NCI-H526 (cell line): ENCODE data around the gene MOB1A.
"Not testable (repeated sequence)": the region's sequence is repeated elsewhere in the genome, so short reads cannot be mapped to it uniquely, and the experiment has no call there.

ENCODE experiments used
- DNase-seq, 2 experiments: peaks; one replicate each; lab custom pipeline; 2025; lab: John Stamatoyannopoulos, UW

MOB1A gene

DNA sequence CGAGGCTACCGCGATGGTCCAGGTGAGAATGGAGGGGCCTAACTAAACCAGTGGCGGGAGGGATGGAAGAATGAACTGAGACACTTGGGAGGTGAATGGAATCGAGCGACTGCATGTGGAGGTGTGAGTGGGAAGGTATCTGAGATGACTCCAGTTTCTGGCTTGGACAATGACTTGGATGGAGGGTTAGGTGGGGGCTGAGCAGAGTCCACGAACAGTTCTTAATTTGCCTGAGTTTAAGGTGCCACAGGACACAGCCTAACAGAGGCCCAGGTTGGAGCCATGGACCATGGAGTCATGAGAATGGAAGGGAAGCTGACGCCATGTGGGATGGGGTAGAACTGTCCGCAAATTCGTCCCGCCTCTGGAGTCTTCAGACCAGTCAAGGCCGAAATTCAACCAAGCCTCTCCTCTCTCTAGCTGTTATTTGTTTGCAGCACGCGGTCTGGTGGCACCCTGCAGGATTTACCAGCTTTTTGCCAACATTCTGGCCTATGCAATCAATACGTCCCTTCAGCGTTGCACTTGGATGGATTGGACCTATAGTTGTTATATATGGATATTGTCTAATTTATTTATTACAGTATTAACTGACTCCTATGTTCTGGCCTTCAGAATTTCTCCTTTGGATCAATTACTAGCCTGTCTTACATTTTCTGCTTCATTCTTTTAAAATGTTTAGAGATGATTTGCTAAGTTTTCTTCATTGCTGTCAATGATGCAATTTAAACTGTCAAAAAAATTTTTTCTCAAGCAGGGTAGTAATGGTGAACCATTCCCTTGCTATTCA is 30.0 kb downstream of the MOB1A start:
- peak in 1 of 2 experiments; percentile 60 for DNase-seq

DNA sequence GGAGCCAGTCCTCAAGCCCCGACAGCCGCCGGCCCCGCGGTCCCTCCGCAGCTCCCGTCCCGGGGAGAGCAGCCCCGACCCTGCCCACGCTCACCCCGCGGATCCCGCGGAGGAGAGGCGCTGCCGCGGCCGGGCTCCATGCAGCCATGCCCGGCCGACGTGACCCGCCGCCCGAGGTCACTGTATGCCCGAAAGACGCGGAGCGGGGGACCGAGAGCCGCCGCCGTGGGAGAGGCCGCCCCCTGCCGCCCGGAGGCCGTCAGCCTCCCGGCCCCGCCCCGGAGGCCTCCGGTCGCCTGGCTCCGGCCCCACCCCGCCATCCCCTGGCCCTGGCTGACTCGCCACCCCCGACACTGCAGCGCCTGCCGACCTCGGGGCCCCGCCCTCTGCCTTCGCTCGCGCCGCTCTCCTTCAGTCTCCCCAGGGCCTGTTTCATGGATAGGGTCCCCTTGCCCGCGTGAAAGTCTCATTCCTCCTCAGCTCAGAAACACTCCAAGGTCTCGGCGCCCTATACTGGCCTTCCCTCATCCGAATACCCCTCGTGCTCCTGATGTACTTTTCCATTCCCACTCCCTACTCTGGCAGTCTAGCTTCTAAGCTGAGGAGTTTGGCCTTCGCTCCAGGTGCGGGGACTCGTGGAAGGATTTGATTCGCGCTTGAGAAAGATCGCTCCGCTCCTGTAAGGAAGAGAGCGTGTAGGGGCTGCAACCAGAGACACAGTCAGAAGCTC is 30.8 kb downstream of the MOB1A start, which contains the start of gene BOLA3:
Gene BOLA3 (minus strand): TSS at position 186 of the 730 bp plus-strand sequence. CDS start 38 bp downstream, at position 148.
- DNase-seq, result peak; percentile 85 to 95

DNA sequence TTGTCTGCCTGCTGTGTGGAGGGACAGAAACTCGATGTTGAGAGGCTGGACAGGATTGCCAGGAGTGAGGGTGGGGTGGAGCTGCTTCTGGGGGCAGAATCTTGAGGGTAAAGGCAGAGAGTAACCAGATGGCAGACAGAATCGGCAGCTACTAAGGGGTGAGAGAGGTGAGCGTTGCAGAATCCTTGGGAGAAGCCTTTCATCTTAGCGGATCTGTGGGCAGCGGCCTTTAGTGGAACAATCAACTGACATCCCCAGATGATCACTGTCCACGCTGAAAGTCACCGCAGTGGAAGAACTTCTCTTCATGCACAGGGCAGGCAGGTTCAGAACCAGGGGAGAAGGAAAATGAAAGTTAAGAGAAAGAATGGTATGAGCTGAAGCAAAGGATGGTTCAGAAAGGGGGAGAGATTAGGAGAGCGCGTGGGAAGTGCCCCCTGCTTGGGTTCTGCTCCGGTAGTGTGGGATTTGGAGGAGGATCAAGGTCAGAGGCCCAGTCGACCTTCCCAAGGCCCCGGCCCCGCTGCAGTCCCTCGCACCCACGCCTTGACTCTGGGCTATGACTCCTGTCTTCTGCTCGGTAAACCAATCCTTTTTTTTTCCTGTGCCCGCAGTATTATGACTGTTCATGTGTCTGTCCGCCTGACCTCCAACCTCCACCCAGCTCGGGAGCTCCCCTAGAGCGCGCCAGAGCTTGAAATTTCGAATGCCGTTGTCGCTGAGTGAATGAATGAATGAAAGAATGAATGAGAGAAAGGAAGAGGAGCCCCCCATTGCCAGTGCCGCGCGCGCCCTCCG is 31.6 kb downstream of the MOB1A start:
- peak in 1 of 2 experiments; percentile 63 for DNase-seq

DNA sequence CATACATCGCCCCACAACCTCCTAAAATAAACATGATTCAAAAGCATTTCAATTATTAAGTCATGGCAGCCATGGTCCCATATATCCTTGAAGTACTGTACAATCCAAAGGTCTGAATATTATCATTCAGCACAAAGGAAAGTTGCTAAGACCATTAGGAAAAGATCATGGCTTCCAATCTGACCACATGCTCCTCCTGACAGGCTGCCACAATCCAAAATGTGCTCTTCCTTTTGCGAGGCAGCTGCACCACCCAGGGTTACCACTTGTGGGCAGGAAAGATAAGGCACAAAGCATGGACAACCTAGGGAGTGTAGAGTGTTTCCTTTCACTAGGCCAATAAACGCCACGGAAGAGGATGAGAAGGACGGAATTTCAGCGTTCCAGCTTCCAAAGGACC is 36.3 kb downstream of the MOB1A start:
- peak in 1 of 2 experiments; percentile 37 for DNase-seq

DNA sequence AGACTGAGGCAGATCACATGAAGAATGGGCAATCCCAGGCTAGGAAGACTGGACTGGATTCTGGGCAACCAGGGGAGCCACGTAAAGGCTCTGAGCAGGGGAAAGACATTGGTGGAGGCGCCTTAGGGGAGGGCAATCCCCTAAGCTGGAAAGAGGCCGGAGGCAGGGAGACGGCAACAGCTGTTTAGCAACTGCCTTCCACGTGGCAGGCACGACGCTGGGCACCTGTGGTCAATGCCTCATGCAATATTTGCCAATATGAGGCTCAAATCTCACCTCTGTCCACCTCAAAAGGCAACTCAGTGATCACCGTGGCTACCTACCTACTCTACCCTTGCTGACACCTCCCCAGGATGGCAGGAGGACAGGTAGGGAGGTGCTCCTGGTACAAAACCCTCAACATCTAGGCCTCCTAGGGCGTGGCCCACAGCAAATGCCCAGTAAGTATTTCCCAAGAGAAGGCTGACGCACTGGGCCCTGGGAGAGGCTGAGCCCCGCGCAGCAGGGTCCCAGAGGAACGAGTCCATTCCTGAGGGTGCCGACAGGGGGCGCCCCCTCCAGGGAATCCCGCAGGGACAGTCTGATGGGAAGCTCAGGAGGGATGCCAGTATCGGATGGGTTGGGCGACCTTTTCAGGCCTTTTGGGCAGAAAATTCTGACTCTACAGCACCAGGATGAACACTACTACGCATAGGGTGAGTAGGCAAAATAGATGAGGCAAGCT is 39.9 kb downstream of the MOB1A start:
- DNase-seq, result no peak

DNA sequence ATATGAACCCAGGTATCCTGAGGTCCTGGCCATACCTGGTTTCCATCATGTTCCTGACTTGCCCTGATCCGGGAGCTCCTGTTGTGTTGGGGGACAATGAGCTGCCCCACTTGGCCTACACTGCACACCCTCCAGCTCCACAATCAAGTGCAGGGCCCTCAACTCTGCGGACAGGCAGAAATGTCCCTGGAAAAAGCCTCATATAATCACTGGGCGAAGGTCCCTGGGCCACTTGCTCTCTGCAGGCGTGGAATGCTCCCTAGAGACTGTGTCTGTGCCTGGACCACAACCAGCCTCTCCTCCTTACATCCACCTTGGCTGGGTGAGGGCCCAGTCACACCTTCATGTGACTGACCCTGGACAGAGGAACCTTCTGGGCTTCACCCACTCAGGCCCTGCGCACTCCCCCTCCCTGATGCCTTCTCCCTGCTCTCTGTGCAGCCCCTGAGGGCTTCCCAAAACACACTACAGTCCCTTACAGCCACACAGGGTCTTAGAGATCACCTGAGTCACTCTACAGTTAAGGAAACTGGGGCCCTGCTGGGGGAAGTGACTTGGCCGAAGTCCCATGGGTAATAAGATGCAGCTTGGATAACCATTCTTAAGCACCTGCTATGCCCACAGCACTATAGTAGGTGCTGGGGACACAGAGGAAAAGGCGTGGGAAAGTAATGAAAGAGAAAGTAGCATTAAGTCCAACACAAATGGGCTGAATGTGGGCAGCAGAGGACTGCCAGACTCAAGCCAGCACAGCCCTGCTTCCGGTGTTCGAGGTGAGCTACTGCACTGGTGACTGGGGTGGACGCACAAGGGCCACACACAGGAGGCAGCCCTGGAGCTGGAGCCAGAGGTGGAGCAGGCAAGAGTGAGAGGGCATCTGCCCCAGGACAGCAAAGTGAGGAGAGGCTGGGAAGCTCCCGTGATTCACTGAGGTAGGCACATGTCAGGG is 40.8 kb downstream of the MOB1A start:
- no peak for DNase-seq

DNA sequence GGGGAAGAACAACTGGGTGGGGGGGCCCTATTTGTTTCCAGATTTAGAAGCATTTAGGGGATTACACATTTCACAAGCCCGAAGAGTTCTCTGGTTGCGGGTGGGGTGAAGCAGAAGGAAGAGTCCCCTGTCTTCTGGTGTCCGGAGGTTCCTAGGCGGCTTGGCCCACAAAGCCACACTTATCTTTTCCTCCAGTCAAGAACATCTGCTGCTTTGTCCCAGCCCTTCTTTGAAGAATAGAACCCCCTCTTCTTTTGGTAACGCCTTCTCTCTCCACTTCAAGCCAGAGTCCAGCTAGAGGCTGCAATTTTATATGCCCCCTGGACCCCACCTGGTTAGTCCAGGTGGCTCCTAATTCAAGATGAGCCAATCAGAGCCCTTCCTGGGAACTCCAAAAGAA is 46.8 kb downstream of the MOB1A start:
- no peak for DNase-seq

DNA sequence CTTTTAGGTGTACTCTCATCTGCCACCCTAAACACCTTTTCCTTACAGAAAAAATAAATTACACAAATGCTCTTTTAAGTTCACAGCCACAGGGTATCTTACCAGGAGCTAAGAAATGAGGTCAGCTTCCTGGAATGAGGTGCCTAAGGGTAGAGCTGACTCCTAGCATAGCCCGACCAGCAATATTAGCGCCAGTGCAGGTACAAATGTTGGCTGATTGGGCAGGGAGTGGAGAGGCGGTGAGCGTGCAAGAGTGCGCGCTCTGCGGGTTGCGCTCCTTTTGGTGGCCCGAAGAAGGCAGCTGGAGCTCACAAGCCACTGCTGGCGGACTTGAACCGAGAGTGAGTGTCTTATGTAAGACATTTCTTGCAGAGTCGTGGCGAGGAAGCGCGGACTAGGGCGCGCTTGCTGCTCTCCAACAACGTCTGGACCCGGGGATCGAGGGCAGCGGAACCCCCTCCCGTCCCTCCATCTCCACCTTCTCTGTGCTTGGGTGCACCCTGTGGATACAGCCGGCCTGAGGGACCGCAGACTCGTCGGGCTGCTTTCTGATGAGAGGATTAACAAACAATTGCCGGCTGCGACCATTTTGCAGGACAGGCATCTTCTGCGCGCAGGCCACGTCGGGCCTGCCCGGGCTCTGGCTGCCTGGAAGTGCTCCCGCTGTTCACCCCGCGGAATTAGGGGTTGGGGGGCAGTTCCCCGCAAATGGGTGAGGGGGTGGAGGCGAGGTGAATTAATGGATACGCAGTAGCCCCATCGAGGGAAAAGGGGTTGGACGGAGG is 48.3 kb downstream of the MOB1A start:
- no peak for DNase-seq

DNA sequence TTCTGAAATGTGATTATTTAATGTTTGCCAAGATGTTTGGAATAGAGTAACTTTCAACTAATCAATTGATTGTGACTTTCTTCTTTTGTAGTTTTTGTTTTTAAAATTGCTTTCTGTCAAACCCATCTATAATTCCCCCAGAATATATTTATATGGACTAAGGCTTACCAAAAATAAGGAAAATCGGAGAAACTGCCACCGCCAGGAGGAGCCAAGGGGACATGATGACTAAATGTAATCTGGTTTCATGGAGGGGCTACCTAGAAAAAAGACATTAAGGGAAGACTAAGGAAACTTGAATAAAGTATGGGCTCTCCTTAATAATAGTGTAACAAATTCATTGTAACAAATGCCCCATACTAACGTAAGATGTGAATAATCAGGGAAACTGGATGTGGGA is 50.5 kb downstream of the MOB1A start:
- no peak for DNase-seq

DNA sequence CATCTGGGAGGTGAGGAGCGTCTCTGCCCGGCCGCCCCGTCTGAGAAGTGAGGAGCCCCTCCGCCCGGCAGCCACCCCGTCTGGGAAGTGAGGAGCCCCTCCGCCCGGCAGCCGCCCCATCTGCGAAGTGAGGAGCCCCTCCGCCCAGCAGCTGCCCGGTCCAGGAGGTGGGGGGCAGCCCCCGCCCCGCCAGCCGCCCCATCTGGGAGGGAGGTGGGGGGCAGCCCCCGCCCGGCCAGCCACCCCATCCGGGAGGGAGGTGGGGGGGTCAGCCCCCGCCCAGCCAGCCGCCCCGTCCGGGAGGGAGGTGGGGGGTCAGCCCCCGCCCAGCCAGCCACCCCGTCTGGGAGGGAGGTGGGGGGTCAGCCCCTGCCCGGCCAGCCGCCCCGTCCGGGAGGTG is 54.7 kb downstream of the MOB1A start:
- DNase-seq, result not testable (repeated sequence)

DNA sequence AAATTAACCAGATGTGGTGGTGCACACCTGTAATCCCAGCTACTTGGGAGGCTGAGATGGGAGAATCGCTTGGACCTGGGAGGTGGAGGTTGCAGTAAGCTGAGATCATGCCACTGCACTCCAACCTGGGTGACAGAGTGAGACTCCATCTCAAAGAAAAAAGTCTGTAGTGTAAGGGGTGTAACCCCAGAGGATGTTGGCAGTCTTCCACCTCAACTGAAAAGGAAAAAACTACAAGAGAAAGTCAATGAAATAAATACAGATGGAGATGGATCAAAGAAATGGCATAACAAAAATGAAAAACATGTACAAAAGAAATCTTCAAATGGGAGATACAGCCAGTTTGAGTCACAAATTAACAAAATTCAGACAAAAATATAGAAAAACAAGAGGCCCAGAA is 56.8 kb downstream of the MOB1A start:
- not testable (repeated sequence) for DNase-seq

DNA sequence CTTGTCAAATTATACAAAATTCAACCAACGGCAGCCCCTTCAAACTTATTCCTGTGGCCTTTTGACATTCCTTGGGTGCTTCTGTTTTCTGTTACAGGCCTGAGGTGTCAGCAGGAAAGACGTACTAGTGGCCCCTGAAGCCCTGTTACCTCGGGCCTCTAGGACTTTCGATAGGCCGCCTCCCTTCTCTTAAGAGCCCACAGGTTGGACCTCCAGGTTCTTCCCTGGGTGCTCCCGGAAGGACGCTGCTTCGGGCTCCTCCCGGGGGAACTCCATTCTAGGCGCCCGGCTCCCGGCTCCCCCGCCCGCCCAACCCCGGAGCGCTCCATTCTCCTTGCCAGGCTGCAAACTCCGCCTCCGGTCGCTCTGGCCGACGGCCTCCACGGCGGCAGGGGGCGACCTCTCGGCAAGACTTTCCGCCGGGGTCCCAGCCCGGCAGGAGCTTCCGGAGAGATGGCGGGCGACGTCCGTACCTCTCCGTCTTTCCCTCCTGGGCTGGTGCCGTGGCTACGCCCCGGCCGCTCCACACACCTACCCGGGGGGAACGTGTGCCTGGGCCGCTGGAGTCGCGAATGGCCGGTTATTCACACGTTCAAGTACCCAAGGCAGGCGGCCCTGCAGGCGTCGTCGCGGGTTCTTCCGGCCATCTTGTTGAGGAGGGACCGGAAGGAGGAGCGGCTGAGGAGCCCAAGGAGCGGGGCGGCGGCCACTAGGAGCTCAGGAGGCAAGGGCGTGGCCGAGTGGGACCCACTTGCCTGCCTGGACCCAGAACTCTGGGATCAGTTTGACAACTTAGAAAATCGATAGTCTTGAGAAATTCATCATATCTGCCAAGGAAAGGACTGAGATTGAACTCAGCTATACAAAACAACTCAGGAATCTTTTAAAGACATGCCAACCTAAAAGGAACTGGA is 58.5 kb downstream of the MOB1A start:
- DNase-seq, result peak; percentile 82 to 90

DNA sequence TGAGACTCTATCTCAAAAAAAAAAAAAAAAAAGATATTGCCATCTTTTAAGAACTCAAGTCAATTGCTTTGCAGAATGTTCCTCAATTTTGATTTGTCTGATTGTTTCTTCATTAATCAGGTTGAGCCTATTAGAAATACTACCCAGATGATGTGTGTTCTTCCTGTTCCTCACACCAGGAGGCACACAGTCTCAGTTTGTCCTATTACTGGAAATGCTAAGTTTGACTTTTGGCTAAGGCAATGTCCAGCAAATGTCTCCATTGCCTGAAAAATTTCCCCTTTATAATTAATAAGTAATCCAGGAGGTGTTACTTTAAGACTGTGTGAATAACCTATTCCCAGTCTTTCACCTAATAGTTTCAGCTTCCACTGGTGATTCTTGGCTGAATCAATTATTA is 59.3 kb downstream of the MOB1A start:
- DNase-seq, result no peak

DNA sequence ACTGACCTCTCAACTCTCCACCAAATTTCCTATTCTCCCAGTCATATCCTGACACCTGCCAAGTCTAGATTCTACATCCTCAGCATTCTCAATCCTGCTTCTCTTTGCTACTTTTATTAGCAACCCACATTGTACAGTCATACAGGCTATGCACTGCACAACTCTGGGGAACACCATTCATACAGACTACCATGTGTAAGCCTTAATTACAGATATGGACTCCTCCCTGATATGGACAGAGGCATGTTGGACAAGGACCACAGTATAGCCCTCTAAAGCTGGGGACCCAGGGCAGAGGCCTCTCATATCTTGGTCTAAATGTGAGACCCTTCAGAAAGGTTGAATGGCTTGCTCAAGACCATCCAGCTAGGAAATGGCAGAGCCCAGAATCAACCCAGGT is 67.3 kb downstream of the MOB1A start:
- DNase-seq, result no peak

DNA sequence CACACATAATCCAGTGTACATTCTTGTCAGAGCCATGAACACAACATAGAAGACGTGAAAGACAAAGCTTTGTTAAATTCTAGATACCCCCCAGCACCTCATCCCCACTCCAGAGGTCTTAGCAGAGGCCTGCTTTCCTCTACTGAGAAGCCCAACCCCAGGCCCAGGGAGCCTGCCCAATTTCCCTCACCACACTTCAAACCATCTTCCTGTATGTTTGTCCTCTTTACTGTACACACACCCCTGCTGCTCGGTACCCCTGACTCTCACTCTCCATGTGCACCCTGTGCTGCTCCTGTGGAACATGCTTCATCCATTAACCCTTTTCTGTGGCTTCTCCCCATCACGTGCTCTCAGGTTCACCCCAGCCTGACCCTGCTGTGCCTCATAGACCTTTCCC is 68.1 kb downstream of the MOB1A start:
- DNase-seq, result no peak

DNA sequence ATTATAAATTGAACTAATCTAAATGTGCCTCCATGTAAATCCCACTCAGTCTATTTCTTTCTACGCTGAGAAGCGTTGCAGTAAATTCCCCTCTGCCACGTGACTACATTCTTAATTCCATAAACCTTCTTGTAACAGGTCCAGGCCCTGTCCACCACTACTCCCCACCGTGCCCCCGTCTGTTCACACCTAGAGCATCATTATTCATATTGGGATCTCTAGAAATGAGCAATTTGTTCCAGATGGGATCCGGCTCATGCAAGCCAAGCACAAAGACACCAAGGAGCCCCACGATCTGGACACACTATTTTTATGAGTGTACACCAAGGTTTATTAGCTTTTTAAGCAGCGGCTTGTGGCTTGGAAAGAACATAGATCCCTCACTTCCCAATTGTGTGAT is 69.1 kb downstream of the MOB1A start:
- no peak for DNase-seq

DNA sequence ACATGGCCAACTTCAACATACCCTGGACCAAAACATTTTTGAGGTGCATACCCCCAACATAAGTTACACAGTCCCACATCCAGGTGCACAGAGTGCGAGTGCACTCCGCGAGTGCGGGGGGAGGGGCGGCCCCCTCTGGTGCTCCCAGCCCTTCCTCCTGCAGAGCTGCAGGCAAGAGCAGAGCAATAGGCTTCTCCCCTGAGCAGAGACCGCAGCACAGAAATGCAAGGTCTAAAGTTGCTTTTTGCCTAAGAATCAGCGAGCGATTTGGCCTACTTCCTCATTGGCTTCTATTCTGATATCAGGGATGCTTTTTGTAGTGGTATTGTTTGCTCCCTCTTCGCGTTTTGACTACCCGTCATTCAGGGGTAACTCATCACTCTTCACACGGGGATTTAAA is 71.6 kb downstream of the MOB1A start:
- no peak for DNase-seq

DNA sequence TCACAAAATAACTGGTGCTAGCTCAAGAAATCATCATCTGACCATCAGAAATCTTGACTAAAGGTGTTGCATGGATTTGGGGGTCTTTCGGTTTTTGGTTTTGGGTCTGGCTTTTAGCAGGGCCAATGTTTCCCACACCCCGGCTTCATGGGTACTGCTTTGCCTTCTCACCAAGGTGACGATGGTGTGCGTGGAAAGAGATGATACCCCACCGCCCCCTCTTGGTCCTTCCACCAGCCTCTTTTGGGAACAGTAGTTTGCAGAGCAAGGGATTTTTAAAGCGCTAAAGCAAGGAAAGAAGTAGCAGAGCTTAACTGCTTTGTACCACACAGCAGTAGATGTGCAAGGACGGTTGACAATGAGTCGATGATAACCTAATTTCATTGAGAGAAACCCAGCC is 73.3 kb downstream of the MOB1A start:
- no peak for DNase-seq

DNA sequence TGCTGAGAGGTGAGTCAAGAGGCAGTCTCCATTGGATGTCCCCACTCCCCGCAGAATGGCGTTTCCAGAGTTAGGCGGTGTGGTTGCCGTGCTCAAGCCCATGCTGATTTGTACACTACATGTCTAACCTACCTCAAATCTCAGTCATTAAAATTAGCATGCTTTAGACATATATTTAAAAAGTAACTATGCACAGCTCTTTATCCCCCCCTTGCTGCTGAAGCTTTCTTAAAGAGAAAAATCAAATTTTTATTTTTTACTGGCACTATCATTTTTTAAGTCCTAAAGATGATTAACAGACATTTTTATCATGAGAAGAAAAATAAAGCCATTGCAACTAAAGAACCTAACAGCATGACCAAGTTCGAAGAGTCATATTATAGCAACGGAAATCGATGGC is 73.8 kb downstream of the MOB1A start:
- DNase-seq, result no peak
